Liver (tissue), 9 donors: ENCODE measurements around the gene AMBN. TPM values are rescaled to one million over a fixed set of nuclear protein-coding genes. Genes with fewer than 3 reads are reported as not detected.

ENCODE experiments used
- DNase-seq: peaks from one replicate; pipeline ENCODE4 v3.0.0-alpha.2; 2017; ENCODE audit warnings: low spot score
- H3K27ac ChIP-seq, 2 donors: one replicate each; pipeline ENCODE4 v1.7.0; 2013; ENCODE audit warnings: inconsistent platforms in 2 of 2, low read length in 2 of 2, control low read depth in 1 of 2, low read depth in 1 of 2, mild to moderate bottlenecking in 1 of 2
- H3K27me3 ChIP-seq, 4 donors: one replicate each; pipeline versions ENCODE4 v1.6.1 to v1.7.0; 2013; ENCODE audit warnings: low read length in 3 of 4, inconsistent platforms in 1 of 4, mild to moderate bottlenecking in 1 of 4, moderate library complexity in 1 of 4; ENCODE audit not compliant: control insufficient read depth in 4 of 4, insufficient read depth in 4 of 4
- H3K36me3 ChIP-seq, 4 donors: one replicate each; pipeline versions ENCODE4 v1.6.1 to v1.7.0; 2013; ENCODE audit warnings: low read length in 3 of 4, mild to moderate bottlenecking in 3 of 4, low read depth in 1 of 4, moderate library complexity in 1 of 4; ENCODE audit not compliant: control insufficient read depth in 4 of 4, insufficient read depth in 3 of 4
- H3K4me1 ChIP-seq, 4 donors: one replicate each; pipeline versions ENCODE4 v1.6.1 to v1.7.0; 2013; ENCODE audit warnings: low read length in 3 of 4, mild to moderate bottlenecking in 3 of 4, moderate library complexity in 1 of 4; ENCODE audit not compliant: control insufficient read depth in 4 of 4, insufficient read depth in 4 of 4
- H3K4me3 ChIP-seq, 3 donors: one replicate each; pipeline versions ENCODE4 v1.6.1 to v1.7.0; 2013; ENCODE audit warnings: low read length in 3 of 3, control low read depth in 1 of 3, low read depth in 1 of 3, mild to moderate bottlenecking in 1 of 3
- H3K9ac ChIP-seq, 2 donors: one replicate each; pipeline ENCODE4 v1.7.0; 2013; ENCODE audit warnings: low read length in 2 of 2, mild to moderate bottlenecking in 2 of 2, moderate library complexity in 2 of 2, control low read depth in 1 of 2, low read depth in 1 of 2
- H3K9me3 ChIP-seq, 4 donors: one replicate each; pipeline versions ENCODE4 v1.6.1 to v1.7.0; 2013; ENCODE audit warnings: low read length in 3 of 4; ENCODE audit not compliant: control insufficient read depth in 4 of 4
- ATF3 ChIP-seq: IDR thresholded peaks from 2 replicates; pipeline ENCODE4 v1.6.1; 2016; ENCODE audit warnings: antibody characterized with exemption
- CTCF ChIP-seq: fragments of 150-350 bp; IDR thresholded peaks from 2 replicates; pipeline ENCODE4 v1.5.1; 2017; ENCODE audit warnings: improper control_type of control experiment, low read depth, low read length; ENCODE audit not compliant: missing input control
- EGR1 ChIP-seq, 2 donors: IDR thresholded peaks; 2 replicates each; pipeline ENCODE4 v1.6.1; 2016 to 2018; ENCODE audit warnings: antibody characterized with exemption in 2 of 2, low read depth in 2 of 2
- FOXA2 ChIP-seq: IDR thresholded peaks from 2 replicates; pipeline ENCODE4 v1.6.1; 2016; ENCODE audit warnings: antibody characterized with exemption
- GABPA ChIP-seq, 2 donors: IDR thresholded peaks in 1 of 2; conservative IDR thresholded peaks in 1 of 2; 2 replicates each; pipeline ENCODE4 v1.6.1; 2016; ENCODE audit warnings: antibody characterized with exemption in 2 of 2, mild to moderate bottlenecking in 1 of 2, moderate library complexity in 1 of 2
- HNF4A ChIP-seq, 2 donors: conservative IDR thresholded peaks; 2 replicates each; pipeline ENCODE4 v1.6.1; 2016; ENCODE audit warnings: antibody characterized with exemption in 2 of 2, mild to moderate bottlenecking in 2 of 2
- HNF4G ChIP-seq: IDR thresholded peaks from 2 replicates; pipeline ENCODE4 v1.6.1; 2016; ENCODE audit warnings: antibody characterized with exemption
- JUND ChIP-seq, 2 donors: IDR thresholded peaks; 2 replicates each; pipeline ENCODE4 v1.6.1; 2016; ENCODE audit warnings: antibody characterized with exemption in 2 of 2
- NR2F2 ChIP-seq: IDR thresholded peaks from 2 replicates; pipeline ENCODE4 v1.6.1; 2016; ENCODE audit warnings: antibody characterized with exemption
- REST ChIP-seq: IDR thresholded peaks from 2 replicates; pipeline ENCODE4 v1.6.1; 2016; ENCODE audit warnings: antibody characterized with exemption, mild to moderate bottlenecking
- RXRA ChIP-seq, 2 donors: IDR thresholded peaks; 2 replicates each; pipeline ENCODE4 v1.6.1; 2017 to 2018; ENCODE audit warnings: antibody characterized with exemption in 2 of 2, mild to moderate bottlenecking in 1 of 2
- TAF1 ChIP-seq: conservative IDR thresholded peaks from 2 replicates; pipeline ENCODE4 v1.6.1; 2016; ENCODE audit warnings: antibody characterized with exemption, mild to moderate bottlenecking
- YY1 ChIP-seq: IDR thresholded peaks from 2 replicates; pipeline ENCODE4 v1.6.1; 2016; ENCODE audit warnings: antibody characterized with exemption, mild to moderate bottlenecking
- ZBTB33 ChIP-seq: IDR thresholded peaks from 2 replicates; pipeline ENCODE4 v1.6.1; 2016; ENCODE audit warnings: antibody characterized with exemption
- WGBS: extraction: QIAGEN DNeasy Blood & Tissue Kit; methylation state at CpG from one replicate; pipeline ENCODE4 v1.1.7; 2013; 5-methylcytosine and 5-hydroxymethylcytosine counted together
- polyA plus RNA-seq, 2 donors: library from polyadenylated mRNA; stranded (reverse) in 1 of 2; unstranded in 1 of 2; fragments of 200-250 nt in 1 of 2; fragments of >200 nt in 1 of 2; fragmentation: Nextera tagmentation in 1 of 2; extraction: Ambion mirVana in 1 of 2; gene quantifications; one replicate each; pipeline versions ENCODE4 v1.2.1 to v1.2.3, GENCODE V29; 2013 to 2015
- total RNA-seq, 2 donors: library from RNA; depleted of rRNA; stranded (reverse); fragments of >200 nt; gene quantifications; one replicate each; pipeline ENCODE4 v1.2.3, GENCODE V29; 2014
- donor health status: healthy.
- donor health status: healthy.
- donor health status: healthy.
- donor health status: healthy.
- donor health status: healthy.

Gene AMBN
- total and polyA plus RNA-seq, 4 donors, result not detected

- H3K4me3 ChIP-seq, result no peak overlapping the region
- no peaks in the 10 kb centered on the region for H3K36me3 ChIP-seq
- no peak overlapping the region for H3K27ac ChIP-seq
- no peak for TF ChIP-seq EGR1 (IDR thresholded peaks at IDR 0.05; ENCODE audit: low read depth in 2 of 2)
- TF ChIP-seq FOXA2, result no peak
- TF ChIP-seq HNF4A (conservative IDR thresholded peaks at IDR 0.05), result no peak
- TF ChIP-seq JUND (IDR thresholded peaks at IDR 0.05), result no peak
- no peak for TF ChIP-seq YY1
- no peak for TF ChIP-seq NR2F2
- no peak for TF ChIP-seq CTCF
- TF ChIP-seq GABPA (IDR thresholded peaks at IDR 0.05 in 1 of 2, conservative IDR thresholded peaks at IDR 0.05 in 1 of 2), result no peak
- no peak for TF ChIP-seq TAF1
- TF ChIP-seq ATF3, result no peak
- no peak for TF ChIP-seq REST
- no peak for TF ChIP-seq ZBTB33
- no peak for TF ChIP-seq RXRA (IDR thresholded peaks at IDR 0.05)
- TF ChIP-seq HNF4G, result no peak
- no peak for DNase-seq
- H3K27me3 ChIP-seq, result no peaks in the 10 kb centered on the region
- 95% methylated on average over 2 of the region's 2 CpGs for WGBS
- H3K4me1 ChIP-seq, result peaks cover 0 to 3% (median 0%) of the 10 kb centered on the region in 4 donors
- H3K9me3 ChIP-seq, result no peaks in the 10 kb centered on the region
- no peak overlapping the region for H3K9ac ChIP-seq
Measured at GRCh38 chr4:70581980-70582379, 10.1 kb upstream of the AMBN start.

GRCh38 chr4:70583952-70584834, 7.9 kb upstream of the AMBN start:
- Histone ChIP-seq H3K4me3 (no peak overlapping the region), H3K27me3 (no peaks in the 10 kb centered on the region), H3K36me3 (no peaks in the 10 kb centered on the region), H3K27ac (no peak overlapping the region), H3K9ac (no peak overlapping the region), H3K4me1 (peaks cover 0 to 3% (median 0%) of the 10 kb centered on the region in 4 donors), H3K9me3 (no peaks in the 10 kb centered on the region)
- peak in 1 of 2 donors; percentile 7 for TF ChIP-seq HNF4A (conservative IDR thresholded peaks at IDR 0.05)
- TF ChIP-seq FOXA2, result no peak
- TF ChIP-seq JUND (IDR thresholded peaks at IDR 0.05), result peak; percentile 20 to 22
- WGBS, result 56% methylated on average over 9 of the region's 9 CpGs
- DNase-seq, result no peak
